A172 (cell line): ENCODE results near the gene CMTM3. TPM values are rescaled to one million over a fixed set of nuclear protein-coding genes. Genes with fewer than 3 reads are reported as not detected.
"Not testable (repeated sequence)": the region's sequence is repeated elsewhere in the genome, so short reads cannot be mapped to it uniquely, and the experiment has no call there.

Experiments used
- DNase-seq: peaks from one replicate; pipeline ENCODE4 v3.0.0-alpha.2; 2015; ENCODE audit warnings: low spot score
- total RNA-seq: library from RNA; depleted of rRNA; stranded (reverse); fragments of >200 nt; shearing (Covaris generic); gene quantifications from 2 replicates; pipeline ENCODE4 v1.2.3, GENCODE V29; 2014; rRNA removed

The CMTM3 gene
- total RNA-seq, 1 experiment from 2014 or later, result 53.7 TPM

DNA sequence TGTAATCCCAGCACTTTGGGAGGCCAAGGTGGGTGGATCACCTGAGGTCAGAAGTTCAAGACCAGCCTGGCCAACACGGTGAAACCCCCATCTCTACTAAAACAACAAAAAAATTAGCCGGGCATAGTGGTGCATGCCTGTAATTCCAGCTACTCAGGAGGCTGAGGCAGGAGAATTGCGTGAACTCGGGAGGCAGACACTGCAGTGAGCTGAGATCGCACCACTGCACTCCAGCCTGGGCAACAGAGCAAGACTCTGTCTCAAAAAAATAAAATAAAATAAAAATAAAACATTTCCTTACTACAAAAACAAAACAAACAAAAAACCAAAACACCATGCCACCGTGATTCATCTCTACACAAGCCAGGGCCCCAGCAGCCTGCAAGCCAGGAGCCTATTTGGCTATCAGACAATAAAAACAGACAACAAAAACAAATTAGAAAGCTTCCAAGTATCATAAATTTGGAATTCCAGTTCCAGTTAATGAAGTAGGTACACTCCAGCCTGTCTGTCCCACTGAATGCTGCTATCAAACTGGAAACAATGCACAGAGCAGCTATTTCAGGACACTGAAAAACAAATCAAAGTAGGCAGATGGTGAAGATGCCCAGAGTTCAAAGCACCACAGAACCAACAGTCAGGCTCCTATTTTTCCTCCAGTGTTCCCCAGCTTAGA, 57.3 kb downstream of the CMTM3 start:
- DNase-seq, result not testable (repeated sequence)

DNA sequence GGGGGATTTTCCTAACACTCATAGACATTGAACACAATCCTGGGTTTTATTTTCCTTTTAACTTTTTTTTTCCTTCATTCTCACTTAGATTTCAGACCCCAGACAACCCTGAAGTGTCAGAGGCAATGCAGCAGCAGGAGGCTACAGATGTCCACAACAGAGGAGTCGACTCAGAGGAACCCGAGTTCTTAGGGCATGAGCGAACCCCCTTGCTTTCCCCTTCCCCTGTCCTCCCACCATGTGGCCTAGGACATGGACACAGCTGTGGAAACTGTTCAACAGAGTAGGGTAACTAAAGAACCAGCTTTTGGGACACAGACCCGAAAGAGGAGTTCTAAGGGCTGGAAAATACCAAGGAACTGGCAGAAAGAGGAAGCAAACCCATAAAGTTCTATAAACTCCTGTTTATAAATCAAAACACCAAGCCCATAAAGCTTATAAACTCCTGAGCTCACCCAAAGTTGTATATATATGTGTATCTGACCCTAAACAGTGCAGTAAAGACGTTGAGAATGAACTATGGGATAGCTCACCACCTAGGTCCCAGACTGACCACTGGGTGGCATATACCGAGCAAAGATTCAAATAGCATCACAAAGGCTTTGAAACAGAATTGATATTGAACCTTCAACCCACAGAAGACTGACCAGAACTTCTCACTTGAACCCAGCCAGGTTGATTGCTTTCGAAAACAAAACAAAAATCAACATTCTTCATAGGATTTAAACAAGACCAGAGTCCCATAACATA, 58.1 kb downstream of the CMTM3 start:
- peak; percentile 45 for DNase-seq

Other genes starting within 250 kb of the CMTM3 start
- 0.29 TPM in 1 of 2 replicates, not detected in the other for gene CDH5, start 238.0 kb upstream of the CMTM3 start, total RNA-seq
- 0.91 and 1.7 TPM in 2 replicates for gene BEAN1, start 177.4 kb upstream of the CMTM3 start, total RNA-seq
- 31.9 and 35.0 TPM in 2 replicates for gene TK2, start 54.6 kb upstream of the CMTM3 start, total RNA-seq
- gene CKLF, start 52.1 kb upstream of the CMTM3 start, total RNA-seq, result 180 and 186 TPM in 2 replicates
- 1.1 and 1.3 TPM in 2 replicates for gene CMTM1, start 38.3 kb upstream of the CMTM3 start, total RNA-seq
- gene CMTM2, start 25.2 kb upstream of the CMTM3 start, total RNA-seq, result not detected in 2 replicates
- 34.8 and 35.0 TPM in 2 replicates for gene CMTM4, start 92.0 kb downstream of the CMTM3 start, total RNA-seq
- gene DYNC1LI2, start 146.9 kb downstream of the CMTM3 start, total RNA-seq, result 57.1 and 59.0 TPM in 2 replicates
- 0.07 TPM in 1 of 2 replicates, not detected in the other for gene TERB1, start 196.9 kb downstream of the CMTM3 start, total RNA-seq
- 103 and 137 TPM in 2 replicates for gene NAE1, start 226.3 kb downstream of the CMTM3 start, total RNA-seq
- not detected in 2 replicates for gene CA7, start 239.7 kb downstream of the CMTM3 start, total RNA-seq